Endothelial cell of umbilical vein (primary cell): Measurements from ENCODE around the gene TTC9. TPM values are rescaled to one million over a fixed set of nuclear protein-coding genes. Genes with fewer than 3 reads are reported as not detected.

Source experiments
- BruUV-seq: library from RNA; stranded (reverse); fragments of 400-500 nt; replicated peaks from 2 replicates; lab custom pipeline; 2021; lab: Mats Ljungman, UMichigan
- CTCF ChIA-PET: fragments of 300-600, 350-600 bp; sonication (Branson Sonifier 250); formaldehyde crosslinking; loops from one replicate; lab custom pipeline; 2021; ENCODE audit warnings: antibody characterized with exemption, inconsistent platforms; lab: Charles Lee
- POLR2A ChIA-PET: fragments of 300-600, 350-600 bp; sonication (Branson Sonifier 250); formaldehyde crosslinking; loops from one replicate; lab custom pipeline; 2021; ENCODE audit warnings: antibody characterized with exemption, inconsistent platforms; lab: Charles Lee
- DNase-seq: peaks from one replicate; pipeline ENCODE4 v3.0.0-alpha.2; 2011; ENCODE audit warnings: low read depth, low spot score
- FAIRE-seq: peaks from 2 replicates; lab custom pipeline; 2011; peaks lifted over from hg19 to GRCh38; lab: Jason Lieb, UNC
- H2AFZ ChIP-seq: 2 replicates; pipeline ENCODE4 v1.6.0; 2012; ENCODE audit warnings: low read depth, low read length, control low read depth, inconsistent platforms
- H3K27ac ChIP-seq: 2 replicates; pipeline ENCODE4 v1.5.1; 2011; ENCODE audit warnings: low read depth, mild to moderate bottlenecking, control low read depth, low read length, moderate library complexity; ENCODE audit not compliant: insufficient read depth
- H3K27me3 ChIP-seq, 2 experiments: 2 replicates each; pipeline versions ENCODE4 v1.6.0 to v1.6.1; 2011; ENCODE audit warnings: low read length in 2 of 2, mixed read lengths in 1 of 2; ENCODE audit not compliant: control insufficient read depth in 2 of 2, insufficient read depth in 2 of 2
- H3K36me3 ChIP-seq, 2 experiments: 2 replicates in 1 of 2; 3 replicates in 1 of 2; pipeline ENCODE4 v1.5.1; 2011; ENCODE audit warnings: low read length in 2 of 2, mild to moderate bottlenecking in 1 of 2, moderate library complexity in 1 of 2; ENCODE audit not compliant: control insufficient read depth in 2 of 2, insufficient read depth in 2 of 2; ENCODE audit errors: extremely low read depth in 1 of 2
- H3K4me1 ChIP-seq: 3 replicates; pipeline ENCODE4 v1.5.1; 2011; ENCODE audit warnings: mild to moderate bottlenecking, low read length; ENCODE audit not compliant: control insufficient read depth, insufficient read depth; ENCODE audit errors: extremely low read depth
- H3K4me2 ChIP-seq: 2 replicates; pipeline ENCODE4 v1.6.1; 2011; ENCODE audit warnings: low read length, control low read depth, mixed read lengths; ENCODE audit not compliant: insufficient read depth
- H3K4me3 ChIP-seq, 3 experiments: fragments of 200-600 bp in 1 of 3; sonication (generic), shearing (Covaris generic) in 1 of 3; replicated peaks in 1 of 3; 2 replicates each; pipeline ENCODE4 v1.5.1; 2011 to 2016; ENCODE audit warnings: control low read depth in 3 of 3, low read length in 3 of 3, mild to moderate bottlenecking in 2 of 3, inconsistent platforms in 1 of 3, low read depth in 1 of 3, moderate library complexity in 1 of 3; ENCODE audit not compliant: insufficient read depth in 1 of 3
- H3K79me2 ChIP-seq: 2 replicates; pipeline ENCODE4 v1.6.0; 2012; ENCODE audit warnings: low read length, inconsistent platforms; ENCODE audit not compliant: control insufficient read depth, insufficient read depth
- H3K9ac ChIP-seq: replicated peaks from 2 replicates; pipeline ENCODE3; 2011; ENCODE audit warnings: low read length, control low read depth; ENCODE audit not compliant: insufficient read depth; ENCODE audit errors: extremely low read depth
- H3K9me1 ChIP-seq: replicated peaks from 3 replicates; pipeline ENCODE4 v1.6.0; 2011; ENCODE audit warnings: mild to moderate bottlenecking, low read length; ENCODE audit not compliant: control insufficient read depth, insufficient read depth; ENCODE audit errors: extremely low read depth
- H3K9me3 ChIP-seq: replicated peaks from 2 replicates; pipeline ENCODE4 v1.5.1; 2012; ENCODE audit warnings: low read length, inconsistent platforms; ENCODE audit not compliant: control insufficient read depth, insufficient read depth
- H4K20me1 ChIP-seq: replicated peaks from 2 replicates; pipeline ENCODE3; 2011; ENCODE audit warnings: mild to moderate bottlenecking, low read length; ENCODE audit not compliant: control insufficient read depth, insufficient read depth; ENCODE audit errors: extremely low read depth
- EZH2 ChIP-seq: IDR thresholded peaks from 2 replicates; pipeline ENCODE4 v1.6.1; 2012; ENCODE audit warnings: borderline replicate concordance, low read depth, mild to moderate bottlenecking, moderate library complexity, low read length, inconsistent platforms; ENCODE audit not compliant: severe bottlenecking
- FOS ChIP-seq: IDR thresholded peaks from 2 replicates; pipeline ENCODE4 v1.6.1; 2011; ENCODE audit warnings: mild to moderate bottlenecking, low read length, moderate library complexity, borderline replicate concordance; ENCODE audit not compliant: insufficient read depth
- GATA2 ChIP-seq: IDR thresholded peaks from 2 replicates; pipeline ENCODE4 v1.7.0; 2011; ENCODE audit warnings: low read depth, mild to moderate bottlenecking, moderate library complexity, mixed read lengths, low read length; ENCODE audit not compliant: insufficient read length, insufficient read depth
- JUN ChIP-seq: IDR thresholded peaks from 2 replicates; pipeline ENCODE4 v1.6.1; 2011; ENCODE audit warnings: borderline replicate concordance, low read depth; ENCODE audit not compliant: insufficient read length, insufficient read depth
- MYC ChIP-seq: IDR thresholded peaks from one replicate; pipeline ENCODE4 v1.6.1; 2011; ENCODE audit warnings: mild to moderate bottlenecking, low read depth, low read length
- POLR2A ChIP-seq: IDR thresholded peaks from 2 replicates; pipeline ENCODE4 v1.6.1; 2012; ENCODE audit warnings: low read depth, mild to moderate bottlenecking, control low read depth, low read length
- POLR2AphosphoS5 ChIP-seq: IDR thresholded peaks from 2 replicates; pipeline ENCODE4 v1.6.1; 2012; ENCODE audit warnings: low read depth, mild to moderate bottlenecking, control low read depth, low read length, moderate library complexity; ENCODE audit not compliant: insufficient read depth
- dilution Hi-C: fragments of 300-500 bp; cut with MboI; formaldehyde crosslinking; loops from one replicate; pipeline ENCODE4 v1.15.0; 2019; ENCODE audit warnings: low sequenced_read_pairs; ENCODE audit not compliant: extremely low pct_ligation_motif_present
- intact Hi-C: fragments of 100-400 bp; cut with micrococcal nuclease; formaldehyde crosslinking; loops from one replicate; pipeline ENCODE4 v1.10.0; 2022
- polyA plus RNA-seq, 4 experiments: library from polyadenylated mRNA; depleted of rRNA in 3 of 4; stranded (reverse) in 3 of 4; unstranded in 1 of 4; fragments of >200 nt; gene quantifications; 2 replicates each; pipeline versions ENCODE4 v1.2.1 to v1.2.3, GENCODE V29; 2011 to 2012; ENCODE audit warnings: missing spikeins in 1 of 4
- total RNA-seq: library from RNA; stranded (reverse); gene quantifications from 2 replicates; pipeline ENCODE4 v1.2.3, GENCODE V29; 2021
- TF ChIP-seq, protein P1 (sequence below), 2 donors: IDR thresholded peaks; 1 replicate in 1 of 2; 2 replicates in 1 of 2; pipeline ENCODE4 v1.5.1; 2011; ENCODE audit warnings: low read length in 2 of 2, mild to moderate bottlenecking in 2 of 2, moderate library complexity in 2 of 2, control low read depth in 1 of 2, inconsistent platforms in 1 of 2, low read depth in 1 of 2; ENCODE audit not compliant: insufficient read depth in 1 of 2; ENCODE audit errors: extremely low read depth in 1 of 2
- TF ChIP-seq, protein P2 (sequence below): IDR thresholded peaks from 2 replicates; pipeline ENCODE4 v1.6.1; 2011; ENCODE audit not compliant: insufficient read depth, insufficient read length

TTC9 gene
- total and polyA plus RNA-seq, 2 donors (not counting 3 experiments of a cell fraction or from before 2014, with no cell fraction given) = 0.06 TPM; not detected in 1

DNA sequence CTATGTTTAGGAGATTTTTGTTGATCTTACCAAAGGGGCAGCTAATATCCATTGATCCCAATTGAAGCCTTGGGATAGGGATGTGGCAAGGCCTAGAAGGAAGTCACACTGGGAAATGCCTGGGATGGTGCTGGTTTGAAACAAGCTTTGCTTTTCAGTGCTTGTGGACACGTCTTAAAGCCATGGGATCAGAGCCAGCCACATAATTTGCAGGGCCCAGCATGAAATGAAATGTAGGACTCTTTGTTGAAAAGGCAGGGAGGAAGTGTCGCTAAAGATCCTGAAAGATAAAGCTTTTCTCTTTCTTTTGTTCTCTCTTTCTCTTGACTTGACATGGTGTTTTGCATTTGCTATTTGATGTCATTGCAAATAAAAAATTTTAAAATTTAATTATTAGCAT is 5.0 kb downstream of the TTC9 start:
- CTCF ChIA-PET = interaction anchor here (1.0 kb wide), 2 partner anchors 12 to 67 kb away, joined by 3 read pairs; no protein-coding TSS in a partner anchor
- FAIRE-seq = no peak
- Histone ChIP-seq H3K27ac (no peak overlapping the region), H3K9me1 (no peaks in the 10 kb centered on the region), H3K79me2 (no peaks in the 10 kb centered on the region), H3K4me3 (no peak overlapping the region), H3K27me3 (peaks cover 22% of the 10 kb centered on the region in 2 experiments), H2AFZ (no peak overlapping the region), H3K9ac (no peak overlapping the region), H3K36me3 (no peaks in the 10 kb centered on the region), H4K20me1 (no peaks in the 10 kb centered on the region), H3K4me2 (no peak overlapping the region), H3K4me1 (no peaks in the 10 kb centered on the region), H3K9me3 (no peaks in the 10 kb centered on the region)
- dilution Hi-C loops (no loop called here), intact Hi-C loops (no loop called here)
- POLR2A ChIA-PET = no interaction called here
- TF ChIP-seq JUN (no peak), MYC (no peak), EZH2 (no peak), POLR2A (no peak)
- no TSS peak for BruUV-seq
- no peak for DNase-seq

DNA sequence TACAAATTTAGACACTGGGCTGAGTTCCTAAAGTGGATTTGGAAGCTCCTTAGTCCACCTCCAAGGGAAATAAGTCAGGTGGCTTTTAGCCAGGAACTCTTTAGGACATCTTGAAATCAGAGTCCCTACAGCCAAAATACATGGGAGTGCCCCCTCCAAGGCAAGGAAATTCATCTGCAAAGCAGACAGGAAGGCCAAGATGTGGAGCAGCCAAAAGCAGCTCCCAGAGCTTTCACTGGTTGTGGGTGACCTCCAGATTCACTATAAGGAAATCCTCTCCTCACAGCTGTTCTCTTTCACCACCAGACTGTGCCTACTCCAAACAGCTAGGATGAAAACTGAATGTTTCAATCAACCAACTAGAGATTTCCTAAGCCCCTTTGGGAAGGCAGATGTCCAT is 6.6 kb downstream of the TTC9 start:
- no peak overlapping the region for H3K4me2 ChIP-seq
- TF ChIP-seq EZH2 = no peak
- no peak for TF ChIP-seq GATA2
- TF ChIP-seq, protein P1, sequence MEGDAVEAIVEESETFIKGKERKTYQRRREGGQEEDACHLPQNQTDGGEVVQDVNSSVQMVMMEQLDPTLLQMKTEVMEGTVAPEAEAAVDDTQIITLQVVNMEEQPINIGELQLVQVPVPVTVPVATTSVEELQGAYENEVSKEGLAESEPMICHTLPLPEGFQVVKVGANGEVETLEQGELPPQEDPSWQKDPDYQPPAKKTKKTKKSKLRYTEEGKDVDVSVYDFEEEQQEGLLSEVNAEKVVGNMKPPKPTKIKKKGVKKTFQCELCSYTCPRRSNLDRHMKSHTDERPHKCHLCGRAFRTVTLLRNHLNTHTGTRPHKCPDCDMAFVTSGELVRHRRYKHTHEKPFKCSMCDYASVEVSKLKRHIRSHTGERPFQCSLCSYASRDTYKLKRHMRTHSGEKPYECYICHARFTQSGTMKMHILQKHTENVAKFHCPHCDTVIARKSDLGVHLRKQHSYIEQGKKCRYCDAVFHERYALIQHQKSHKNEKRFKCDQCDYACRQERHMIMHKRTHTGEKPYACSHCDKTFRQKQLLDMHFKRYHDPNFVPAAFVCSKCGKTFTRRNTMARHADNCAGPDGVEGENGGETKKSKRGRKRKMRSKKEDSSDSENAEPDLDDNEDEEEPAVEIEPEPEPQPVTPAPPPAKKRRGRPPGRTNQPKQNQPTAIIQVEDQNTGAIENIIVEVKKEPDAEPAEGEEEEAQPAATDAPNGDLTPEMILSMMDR (IDR thresholded peaks at IDR 0.05; ENCODE audit: extremely low read depth in 1 of 2, insufficient read depth in 1 of 2, low read depth in 1 of 2, low read length in 2 of 2) = no peak
- TF ChIP-seq JUN = no peak
- TF ChIP-seq POLR2A = no peak
- TF ChIP-seq, protein P2, sequence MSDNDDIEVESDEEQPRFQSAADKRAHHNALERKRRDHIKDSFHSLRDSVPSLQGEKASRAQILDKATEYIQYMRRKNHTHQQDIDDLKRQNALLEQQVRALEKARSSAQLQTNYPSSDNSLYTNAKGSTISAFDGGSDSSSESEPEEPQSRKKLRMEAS = no peak
- TF ChIP-seq FOS = no peak
- no peak for TF ChIP-seq POLR2AphosphoS5
- no peak for TF ChIP-seq MYC
- FAIRE-seq = no peak
- no peaks in the 10 kb centered on the region for H3K9me1 ChIP-seq
- H3K36me3 ChIP-seq = no peaks in the 10 kb centered on the region
- no peaks in the 10 kb centered on the region for H3K9me3 ChIP-seq
- ChIA-PET CTCF (interaction anchor here (1.4 kb wide), 2 partner anchors 18 to 561 kb away, joined by 3 to 4 read pairs; no protein-coding TSS in a partner anchor), POLR2A (no interaction called here)
- BruUV-seq = no TSS peak
- no peaks in the 10 kb centered on the region for H3K79me2 ChIP-seq
- no peaks in the 10 kb centered on the region for H4K20me1 ChIP-seq
- no peaks in the 10 kb centered on the region for H3K4me1 ChIP-seq
- H3K4me3 ChIP-seq = no peak overlapping the region
- H2AFZ ChIP-seq = no peak overlapping the region
- H3K27ac ChIP-seq = no peak overlapping the region
- intact Hi-C loops = no loop called here
- dilution Hi-C loops = no loop called here
- H3K27me3 ChIP-seq = peaks cover 8 to 9% of the 10 kb centered on the region in 2 experiments
- H3K9ac ChIP-seq = no peak overlapping the region
- no peak for DNase-seq
